Renal pelvis (tissue), 4 donors: Measurements from ENCODE around the gene ACSS3. TPM values are rescaled to one million over a fixed set of nuclear protein-coding genes. Genes with fewer than 3 reads are reported as not detected.

Experiments used
- DNase-seq: peaks from one replicate; pipeline ENCODE4 v3.0.0-alpha.2; 2013
- polyA plus RNA-seq, 3 donors: library from polyadenylated mRNA; unstranded; fragments of 120-200 nt; gene quantifications; one replicate each; pipeline ENCODE4 v1.2.1, GENCODE V29; 2013; ENCODE audit not compliant: insufficient read length in 3 of 3

Gene ACSS3
- polyA plus RNA-seq, 3 donors, result 15.5 to 18.6 (median 17.7) TPM

DNA sequence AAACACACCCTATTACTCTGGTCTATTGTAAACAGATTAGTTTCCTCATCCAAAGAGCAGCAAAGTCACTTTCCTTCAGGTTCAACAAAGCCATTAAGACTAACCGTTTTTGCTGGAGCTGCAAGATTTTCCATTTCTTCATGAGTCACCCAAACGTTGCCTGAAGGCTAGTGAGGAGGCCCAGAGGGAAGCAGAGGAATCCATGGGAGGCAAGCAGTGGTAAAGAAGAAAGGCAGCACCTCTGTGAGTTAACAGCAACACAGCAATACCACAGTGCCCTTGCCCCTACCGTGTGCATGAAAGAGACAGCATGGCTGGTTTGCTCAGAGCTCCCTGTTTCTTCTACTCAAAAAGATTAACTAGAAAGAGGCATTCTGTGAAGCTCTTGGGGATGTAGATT lies 206.3 kb downstream of the ACSS3 start:
- DNase-seq, result no peak

DNA sequence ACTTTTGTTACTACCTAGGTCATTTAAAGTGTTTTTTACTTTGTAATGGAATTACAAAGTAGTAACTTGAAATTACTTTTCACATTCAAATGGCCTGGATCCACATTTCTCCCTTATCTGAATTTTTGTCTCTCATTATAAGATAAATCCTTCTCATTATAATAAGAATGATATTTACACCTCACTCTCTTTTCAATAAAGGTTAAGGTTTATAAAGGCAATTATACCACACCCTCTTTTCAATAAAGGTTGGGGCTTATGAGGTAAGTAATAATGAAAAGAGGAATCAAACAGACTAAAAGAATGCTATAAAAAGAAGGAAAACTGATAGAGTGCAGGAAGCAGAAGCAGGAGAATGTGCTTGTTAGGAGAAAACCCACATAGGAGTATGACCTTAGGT lies 210.8 kb downstream of the ACSS3 start:
- DNase-seq, result no peak

DNA sequence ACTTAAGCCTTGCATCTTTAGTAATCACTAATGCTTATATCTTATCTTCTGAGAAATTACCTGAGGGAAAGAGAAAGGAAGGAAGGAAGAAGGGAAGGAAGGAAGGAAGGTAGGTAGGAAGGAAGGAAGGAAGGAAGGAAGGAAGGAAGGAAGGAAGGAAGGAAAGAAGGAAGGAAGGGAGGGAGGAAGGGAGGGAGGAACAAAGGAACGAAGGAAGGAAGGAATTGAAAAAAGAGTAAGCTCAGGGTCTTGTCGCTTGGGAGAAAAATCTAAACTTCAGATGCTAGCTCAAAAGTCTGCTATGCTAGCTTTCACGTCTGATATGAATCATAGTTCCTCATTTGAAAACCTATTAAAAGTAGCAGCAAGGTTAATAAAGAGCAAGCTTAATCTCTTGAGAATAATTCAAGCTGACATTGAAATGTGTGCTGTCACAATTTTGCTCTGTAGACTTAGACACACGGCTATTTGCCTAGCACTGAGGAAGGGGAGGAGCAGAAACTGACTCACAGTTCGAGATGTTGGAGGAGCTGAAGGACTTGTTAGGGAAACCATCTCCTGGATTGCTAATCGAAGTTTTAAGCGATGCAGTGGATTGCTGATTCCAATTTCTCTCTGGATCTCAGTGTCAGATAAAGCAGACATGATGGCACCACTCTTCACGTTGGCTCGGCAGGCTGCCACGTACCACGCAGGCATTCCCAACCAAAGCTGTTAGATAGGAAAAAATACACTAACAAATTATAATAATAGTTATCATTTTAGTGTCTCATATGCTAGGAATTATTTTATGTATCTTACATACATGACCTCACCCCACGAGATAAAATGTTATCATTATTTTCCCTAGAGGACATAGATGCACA lies 216.7 kb downstream of the ACSS3 start:
- no peak for DNase-seq

DNA sequence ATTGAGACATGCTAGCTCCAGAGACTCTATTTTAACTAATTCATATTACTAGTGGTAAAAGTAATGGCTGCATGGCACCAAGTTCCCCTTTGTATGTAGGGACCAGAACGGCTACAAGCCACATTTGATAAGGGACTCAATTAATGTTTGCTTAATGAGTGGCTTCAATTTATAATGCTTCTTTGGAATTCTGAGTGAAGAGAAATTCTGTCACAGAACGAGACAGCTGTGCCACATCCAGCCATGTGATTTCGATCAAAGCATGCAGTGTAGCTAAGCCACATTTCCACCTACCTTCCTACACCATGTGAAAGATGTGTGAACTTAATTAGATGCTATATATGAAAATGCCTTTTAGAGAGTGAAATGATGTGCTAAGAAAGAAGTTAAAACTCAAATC lies 217.4 kb downstream of the ACSS3 start:
- DNase-seq, result no peak

DNA sequence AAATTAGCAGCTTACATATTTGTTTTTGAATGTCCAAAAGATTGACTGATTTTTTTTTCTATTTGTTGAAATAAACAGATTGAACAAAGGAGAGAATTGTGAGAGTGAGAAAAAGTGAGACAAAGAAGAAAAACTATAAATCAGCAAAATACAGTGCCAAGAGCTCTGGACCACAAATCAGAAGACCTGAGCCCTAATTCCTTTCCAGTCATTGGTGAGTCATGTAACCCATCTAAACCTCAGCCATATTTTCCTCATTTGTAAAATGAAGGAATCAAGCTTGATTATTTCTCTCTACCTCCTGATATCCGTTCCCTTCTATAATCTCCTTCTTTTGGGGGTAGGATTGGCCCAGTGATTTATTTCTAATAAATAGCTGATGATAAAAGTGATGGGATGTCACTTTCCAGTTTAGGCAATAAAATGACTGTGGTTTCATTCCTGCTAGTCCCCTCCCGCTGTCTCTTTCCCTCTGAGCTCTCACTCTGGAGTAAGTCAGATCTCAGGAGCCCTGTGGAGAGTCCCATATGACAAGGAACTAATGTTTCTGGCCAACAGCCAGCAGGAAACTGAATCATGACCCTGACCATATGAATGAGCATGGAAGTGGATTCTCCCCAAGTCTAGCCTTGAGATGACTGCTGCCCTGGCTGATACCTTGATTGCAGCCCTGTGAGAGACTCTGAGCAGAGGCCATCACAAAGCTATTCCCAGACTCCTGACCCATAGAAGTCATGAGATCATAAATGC lies 218.9 kb downstream of the ACSS3 start:
- DNase-seq, result no peak

DNA sequence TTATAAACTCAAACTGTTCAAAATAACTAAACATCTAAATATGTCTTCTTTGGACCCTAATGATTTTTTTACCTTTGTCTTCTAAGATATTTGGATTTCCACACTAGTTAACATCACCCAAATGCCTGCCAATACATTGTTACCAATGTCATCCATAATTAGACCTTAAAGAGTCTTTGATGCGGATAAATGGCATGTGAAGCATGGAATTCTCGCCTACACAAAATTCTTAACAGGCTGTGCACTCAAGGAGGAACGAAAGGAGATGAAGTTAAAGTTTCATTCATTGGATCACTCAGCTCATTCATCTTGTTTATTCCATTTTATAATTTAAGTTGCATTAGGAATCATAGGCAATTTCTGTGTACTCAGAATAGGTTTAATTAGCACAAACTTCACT lies 219.7 kb downstream of the ACSS3 start:
- no peak for DNase-seq

DNA sequence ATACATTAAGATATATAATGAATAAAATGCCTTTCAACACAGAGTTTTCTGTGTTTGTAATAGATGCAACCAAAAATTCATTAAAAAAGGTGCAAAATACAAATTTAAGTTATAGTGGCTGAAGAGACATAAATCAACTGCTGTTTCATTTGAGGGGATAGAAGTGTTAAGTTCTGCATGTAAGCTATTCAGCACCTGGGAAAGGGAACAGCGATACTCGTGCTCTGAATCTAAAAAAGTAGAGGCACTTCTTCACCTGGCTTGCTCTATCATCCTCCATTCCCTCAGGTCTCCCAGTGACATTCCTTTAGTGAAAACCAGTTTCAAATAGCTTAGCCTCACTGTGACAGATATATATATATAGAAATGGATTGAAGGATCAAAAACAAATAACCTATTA lies 222.6 kb downstream of the ACSS3 start:
- DNase-seq, result peak; percentile 20

DNA sequence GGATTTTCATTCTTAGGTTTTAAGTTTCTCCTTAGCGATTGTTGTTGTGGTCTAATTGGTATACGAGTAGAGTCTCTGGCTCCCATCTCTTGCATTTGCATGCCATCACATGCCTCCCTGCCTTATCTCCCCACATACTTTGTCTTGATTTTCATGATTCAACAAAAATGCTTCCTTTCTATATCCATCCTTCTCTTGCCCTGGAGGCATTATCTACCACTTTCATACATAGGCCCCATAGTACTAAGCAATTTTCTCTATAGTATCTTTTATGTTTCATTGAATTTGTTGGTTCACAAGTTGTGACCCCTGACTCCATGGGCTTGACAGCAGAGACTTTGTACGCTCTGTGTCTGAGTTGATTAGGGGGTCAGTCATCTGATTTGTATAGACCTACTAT lies 226.1 kb downstream of the ACSS3 start:
- DNase-seq, result no peak

Other genes with a start within 250 kb of the ACSS3 start
- 10 to 100 TPM; 19.2 to 22.4 (median 21.2) TPM for gene LIN7A, start 140.1 kb upstream of the ACSS3 start, polyA plus RNA-seq